Measurements from ENCODE around the gene KDM3B.
"Not testable (repeated sequence)": the region's sequence is repeated elsewhere in the genome, so short reads cannot be mapped to it uniquely, and the experiment has no call there.

Gene KDM3B

DNA sequence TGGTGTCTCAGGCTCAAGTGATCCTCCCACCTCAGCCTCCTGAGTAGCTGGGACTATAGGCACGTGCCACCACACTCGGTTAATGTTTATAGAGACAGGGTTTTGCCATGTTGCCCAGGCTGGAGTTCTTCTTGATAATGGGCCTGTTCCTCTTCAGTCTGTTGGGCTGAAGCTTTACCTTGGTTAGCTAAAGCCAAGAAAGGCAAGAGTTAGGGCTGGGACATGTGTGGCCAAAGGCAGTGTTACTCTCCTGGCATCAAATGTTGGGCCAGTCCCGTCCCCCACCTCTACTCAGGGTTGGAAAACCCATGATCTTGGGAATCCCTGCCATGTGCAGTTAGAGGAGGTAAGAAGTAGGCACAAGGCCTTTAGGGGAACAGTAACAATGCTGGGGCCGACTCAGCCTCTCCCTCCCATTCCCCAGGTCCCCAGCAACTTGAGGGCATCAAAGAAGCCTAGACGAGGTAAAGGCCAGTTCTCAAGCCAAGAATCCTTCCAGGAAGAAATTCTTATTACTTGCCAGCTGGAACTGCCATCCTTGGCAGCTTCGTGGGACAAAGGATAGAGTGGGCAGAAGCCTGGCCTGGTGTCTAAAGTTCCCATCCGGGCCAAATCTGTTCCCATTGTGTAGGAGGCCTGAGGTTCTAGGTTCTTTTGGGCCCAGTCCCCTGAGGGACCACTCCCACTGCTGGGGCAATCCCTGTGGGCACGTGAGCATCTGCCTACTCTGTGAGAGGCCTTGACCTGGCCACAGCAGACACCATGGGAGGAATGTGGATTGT is 117.2 kb downstream of the KDM3B start:
- DNase-seq: peak in 1 of 6 experiments; percentile 26

DNA sequence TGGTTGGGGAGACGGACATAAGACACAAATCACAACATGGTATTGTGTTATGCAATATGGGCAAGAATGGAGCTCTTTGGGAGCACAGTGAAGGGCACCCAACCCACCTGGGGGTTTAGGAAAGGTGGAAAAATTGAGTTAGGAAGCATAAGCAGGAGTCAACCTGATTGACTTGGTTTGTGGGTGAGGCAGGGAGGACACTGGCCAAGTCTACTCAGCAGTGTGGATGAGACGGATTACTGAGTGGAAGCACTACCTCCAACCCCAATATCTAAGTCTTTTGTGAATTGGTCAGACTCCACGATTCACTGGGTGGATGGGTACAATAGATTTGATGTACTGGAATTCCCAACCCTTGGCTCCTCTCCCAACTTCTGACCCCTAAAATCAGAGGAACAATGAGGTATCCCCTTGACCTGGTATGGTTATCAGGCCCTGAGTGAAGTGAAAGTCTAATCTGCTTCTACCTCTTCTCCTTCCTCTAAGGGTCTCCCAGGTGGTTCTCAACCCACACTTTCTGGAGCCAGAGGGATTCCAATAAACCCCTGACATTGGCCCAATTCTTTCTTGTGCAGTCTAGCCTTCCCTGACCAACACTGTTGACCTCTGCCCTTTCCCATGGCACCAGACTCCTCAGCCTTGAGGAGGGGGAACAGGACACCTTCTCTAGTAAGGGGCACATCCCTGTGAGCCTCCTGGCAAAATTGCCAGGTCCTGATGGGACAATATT is 118.0 kb downstream of the KDM3B start:
- no peak for DNase-seq

GRCh38 chr5:138471052-138471361 is 118.5 kb downstream of the KDM3B start:
- DNase-seq: no peak

DNA sequence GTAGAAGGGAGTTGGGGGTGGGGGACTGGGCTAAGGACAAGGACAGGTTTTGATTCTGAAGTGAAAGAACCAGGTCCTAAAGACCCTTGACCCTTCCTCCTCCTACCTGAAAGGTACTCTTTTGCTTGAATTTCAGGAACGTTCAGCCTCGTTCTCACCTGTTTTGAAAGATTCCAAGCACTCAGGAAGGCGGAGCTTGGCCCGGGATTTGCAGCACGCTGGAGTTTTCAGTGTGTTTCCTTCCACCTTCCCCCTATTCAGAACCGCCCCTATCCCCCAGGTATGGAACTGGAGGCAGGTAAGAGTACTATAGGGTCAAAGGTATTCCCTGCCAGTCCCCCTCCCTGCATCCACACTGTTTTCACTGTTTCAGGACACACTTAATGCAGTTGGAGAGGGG is 119.9 kb downstream of the KDM3B start:
- DNase-seq: no peak

GRCh38 chr5:138473151-138473550 is 120.7 kb downstream of the KDM3B start:
- DNase-seq: not testable (repeated sequence)

DNA sequence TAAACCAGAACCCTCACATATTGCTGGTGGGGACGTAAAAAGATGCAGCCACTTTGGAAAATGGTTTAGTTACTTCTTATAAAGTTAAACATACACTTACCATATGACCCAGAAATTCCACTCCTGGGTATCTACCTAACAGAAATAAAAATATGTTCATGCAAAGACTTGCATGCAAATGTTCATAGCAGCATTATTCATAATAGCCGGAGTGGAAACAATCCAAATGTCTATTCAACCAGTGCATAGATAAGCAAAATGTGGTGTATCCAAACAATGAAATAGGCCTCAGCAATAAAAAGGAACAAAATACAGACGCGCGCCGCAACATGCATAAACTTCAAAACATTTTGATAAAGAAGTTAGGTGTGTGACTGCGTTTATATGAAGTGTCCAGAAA is 124.4 kb downstream of the KDM3B start:
- no peak for DNase-seq

- DNase-seq: no peak
These were observed 130.2 kb downstream of the KDM3B start for GRCh38 chr5:138482638-138483037.

All from stimulated activated naive CD4-positive, alpha-beta T cell (primary cell).